Activated CD4-positive, alpha-beta T cell treated with anti-CD3 and anti-CD28 coated beads, Interleukin-2, amount 10 ng/mL, durations not matched to agents 24 days and 14 days (primary cell): ENCODE data around the gene DIP2C. TPM values are rescaled to one million over a fixed set of nuclear protein-coding genes. Genes with fewer than 3 reads are reported as not detected.
A peak's percentile ranks its signal among the peaks of the same experiment; 100 is the strongest.

Experiments used
- DNase-seq: peaks from one replicate; pipeline ENCODE4 v3.0.0; 2022
- H3K27ac Mint-ChIP-seq: one replicate; pipeline ENCODE4 v1.8.0; 2022; ENCODE audit warnings: mild to moderate bottlenecking, mixed read lengths
- H3K27me3 Mint-ChIP-seq: one replicate; pipeline ENCODE4 v1.8.0; 2022; ENCODE audit warnings: mixed read lengths
- H3K36me3 Mint-ChIP-seq: one replicate; pipeline ENCODE4 v1.8.0; 2022; ENCODE audit warnings: low read depth, mild to moderate bottlenecking, mixed read lengths
- H3K4me1 Mint-ChIP-seq: one replicate; pipeline ENCODE4 v1.8.0; 2021; ENCODE audit warnings: mixed read lengths
- H3K4me3 Mint-ChIP-seq: one replicate; pipeline ENCODE4 v1.8.0; 2022; ENCODE audit warnings: mild to moderate bottlenecking, moderate library complexity, mixed read lengths
- H3K9me3 Mint-ChIP-seq: one replicate; pipeline ENCODE4 v1.8.0; 2021; ENCODE audit warnings: mixed read lengths
- intact Hi-C: fragments of 100-400 bp; cut with micrococcal nuclease; formaldehyde crosslinking; loops from one replicate; pipeline ENCODE4 v1.15.1; 2023
- total RNA-seq: library from RNA; stranded (reverse); gene quantifications from 2 replicates; pipeline ENCODE4 v1.2.3, GENCODE V29; 2022

DIP2C gene
- total RNA-seq, 1 donor from 2014 or later: 1.4 TPM

GRCh38 chr10:497289-497688 is 192.2 kb downstream of the DIP2C start:
- intact Hi-C loops: no loop called here
- DNase-seq: no peak
- Mint-ChIP-seq H3K36me3 (no peaks in the 10 kb centered on the region), H3K27ac (no peak overlapping the region), H3K4me3 (no peak overlapping the region), H3K27me3 (peaks cover 16% of the 10 kb centered on the region), H3K4me1 (peaks cover 3% of the 10 kb centered on the region), H3K9me3 (no peaks in the 10 kb centered on the region)

GRCh38 chr10:494556-494955 is 194.9 kb downstream of the DIP2C start:
- Mint-ChIP-seq H3K27me3 (peaks cover 12% of the 10 kb centered on the region), H3K27ac (no peak overlapping the region), H3K4me1 (no peaks in the 10 kb centered on the region), H3K36me3 (no peaks in the 10 kb centered on the region), H3K4me3 (no peak overlapping the region), H3K9me3 (no peaks in the 10 kb centered on the region)
- intact Hi-C loops: no loop called here
- DNase-seq: no peak

GRCh38 chr10:494149-494542 is 195.3 kb downstream of the DIP2C start:
- no peaks in the 10 kb centered on the region for H3K36me3 Mint-ChIP-seq
- H3K4me3 Mint-ChIP-seq: no peak overlapping the region
- no peak overlapping the region for H3K27ac Mint-ChIP-seq
- H3K27me3 Mint-ChIP-seq: peaks cover 10% of the 10 kb centered on the region
- intact Hi-C loops: no loop called here
- H3K4me1 Mint-ChIP-seq: no peaks in the 10 kb centered on the region
- no peak for DNase-seq
- no peaks in the 10 kb centered on the region for H3K9me3 Mint-ChIP-seq

- Mint-ChIP-seq H3K9me3 (no peaks in the 10 kb centered on the region), H3K27me3 (peaks cover 10% of the 10 kb centered on the region), H3K36me3 (no peaks in the 10 kb centered on the region), H3K4me1 (no peaks in the 10 kb centered on the region), H3K27ac (no peak overlapping the region), H3K4me3 (no peak overlapping the region)
- intact Hi-C loops: no loop called here
- no peak for DNase-seq
Observed at GRCh38 chr10:493391-494148, 195.9 kb downstream of the DIP2C start.

- Mint-ChIP-seq H3K27me3 (peaks cover 10% of the 10 kb centered on the region), H3K9me3 (no peaks in the 10 kb centered on the region), H3K4me1 (no peaks in the 10 kb centered on the region), H3K36me3 (no peaks in the 10 kb centered on the region), H3K4me3 (no peak overlapping the region), H3K27ac (no peak overlapping the region)
- intact Hi-C loops: no loop called here
- DNase-seq: no peak
Observed at GRCh38 chr10:492836-493235, 196.6 kb downstream of the DIP2C start.

- Mint-ChIP-seq H3K4me3 (no peak overlapping the region), H3K4me1 (no peaks in the 10 kb centered on the region), H3K9me3 (no peaks in the 10 kb centered on the region), H3K27me3 (peaks cover 10% of the 10 kb centered on the region), H3K36me3 (no peaks in the 10 kb centered on the region), H3K27ac (no peak overlapping the region)
- no peak for DNase-seq
- intact Hi-C loops: no loop called here
Observed at GRCh38 chr10:491667-492424, 197.6 kb downstream of the DIP2C start.

GRCh38 chr10:490891-491571 is 198.4 kb downstream of the DIP2C start:
- Mint-ChIP-seq H3K27me3 (peaks cover 10% of the 10 kb centered on the region), H3K4me3 (no peak overlapping the region), H3K36me3 (no peaks in the 10 kb centered on the region), H3K9me3 (no peaks in the 10 kb centered on the region), H3K4me1 (no peaks in the 10 kb centered on the region), H3K27ac (no peak overlapping the region)
- no peak for DNase-seq
- intact Hi-C loops: no loop called here

GRCh38 chr10:490256-490655 is 199.2 kb downstream of the DIP2C start:
- peaks cover 10% of the 10 kb centered on the region for H3K27me3 Mint-ChIP-seq
- intact Hi-C loops: no loop called here
- H3K4me1 Mint-ChIP-seq: peaks cover 3% of the 10 kb centered on the region
- H3K27ac Mint-ChIP-seq: no peak overlapping the region
- no peaks in the 10 kb centered on the region for H3K9me3 Mint-ChIP-seq
- H3K36me3 Mint-ChIP-seq: no peaks in the 10 kb centered on the region
- H3K4me3 Mint-ChIP-seq: no peak overlapping the region
- DNase-seq: no peak

- peaks cover 8% of the 10 kb centered on the region for H3K27me3 Mint-ChIP-seq
- no peaks in the 10 kb centered on the region for H3K36me3 Mint-ChIP-seq
- H3K27ac Mint-ChIP-seq: no peak overlapping the region
- intact Hi-C loops: no loop called here
- no peak overlapping the region for H3K4me3 Mint-ChIP-seq
- no peaks in the 10 kb centered on the region for H3K9me3 Mint-ChIP-seq
- no peak for DNase-seq
- peaks cover 4% of the 10 kb centered on the region for H3K4me1 Mint-ChIP-seq
Observed at GRCh38 chr10:489330-489729, 200.1 kb downstream of the DIP2C start.

- Mint-ChIP-seq H3K9me3 (no peaks in the 10 kb centered on the region), H3K4me1 (peaks cover 9% of the 10 kb centered on the region), H3K27ac (no peak overlapping the region), H3K27me3 (peaks cover 5% of the 10 kb centered on the region), H3K36me3 (no peaks in the 10 kb centered on the region), H3K4me3 (no peak overlapping the region)
- intact Hi-C loops: no loop called here
- DNase-seq: no peak
Observed at GRCh38 chr10:488933-489215, 200.6 kb downstream of the DIP2C start.

- Mint-ChIP-seq H3K9me3 (no peaks in the 10 kb centered on the region), H3K4me3 (no peak overlapping the region), H3K36me3 (no peaks in the 10 kb centered on the region), H3K27me3 (peaks cover 5% of the 10 kb centered on the region), H3K27ac (no peak overlapping the region), H3K4me1 (peaks cover 9% of the 10 kb centered on the region)
- intact Hi-C loops: no loop called here
- no peak for DNase-seq
Observed at GRCh38 chr10:488081-488932, 201.2 kb downstream of the DIP2C start.

GRCh38 chr10:486666-487322 is 202.7 kb downstream of the DIP2C start:
- intact Hi-C loops: no loop called here
- H3K27ac Mint-ChIP-seq: peak overlapping the region; percentile 83

GRCh38 chr10:486206-486605 is 203.3 kb downstream of the DIP2C start:
- Mint-ChIP-seq H3K36me3 (no peaks in the 10 kb centered on the region), H3K4me1 (peaks cover 9% of the 10 kb centered on the region), H3K9me3 (no peaks in the 10 kb centered on the region), H3K27ac (peak overlapping the region; percentile 83), H3K4me3 (peak overlapping the region; percentile 81), H3K27me3 (no peaks in the 10 kb centered on the region)
- intact Hi-C loops: no loop called here
- no peak for DNase-seq

More at GRCh38 chr10:486666-487322, 202.7 kb downstream of the DIP2C start:
- no peak for DNase-seq
- Mint-ChIP-seq H3K36me3 (no peaks in the 10 kb centered on the region), H3K4me3 (peak overlapping the region; percentile 81), H3K4me1 (peaks cover 9% of the 10 kb centered on the region), H3K9me3 (no peaks in the 10 kb centered on the region), H3K27me3 (no peaks in the 10 kb centered on the region)
